Glutamatergic neuron (in vitro differentiated cells): Measurements from ENCODE around the gene WDR7. TPM values are rescaled to one million over a fixed set of nuclear protein-coding genes. Genes with fewer than 3 reads are reported as not detected.

ENCODE experiments used
- DNase-seq: peaks from one replicate; pipeline ENCODE4 v3.0.0; 2022
- H3K27ac Mint-ChIP-seq: one replicate; pipeline ENCODE4 v1.8.0; 2020; ENCODE audit warnings: mild to moderate bottlenecking, mixed read lengths, inconsistent platforms; ENCODE audit not compliant: unreplicated experiment
- H3K27me3 Mint-ChIP-seq: one replicate; pipeline ENCODE4 v1.8.0; 2020; ENCODE audit warnings: mild to moderate bottlenecking, moderate library complexity, mixed read lengths, inconsistent platforms; ENCODE audit not compliant: unreplicated experiment
- H3K36me3 Mint-ChIP-seq: one replicate; pipeline ENCODE4 v1.8.0; 2020; ENCODE audit warnings: mild to moderate bottlenecking, mixed read lengths, inconsistent platforms; ENCODE audit not compliant: unreplicated experiment
- H3K4me1 Mint-ChIP-seq: one replicate; pipeline ENCODE4 v1.8.0; 2020; ENCODE audit warnings: mild to moderate bottlenecking, low read depth, mixed read lengths, inconsistent platforms; ENCODE audit not compliant: unreplicated experiment
- H3K4me3 Mint-ChIP-seq: one replicate; pipeline ENCODE4 v1.8.0; 2020; ENCODE audit warnings: mild to moderate bottlenecking, mixed read lengths, inconsistent platforms; ENCODE audit not compliant: unreplicated experiment
- H3K9me3 Mint-ChIP-seq: one replicate; pipeline ENCODE4 v1.8.0; 2020; ENCODE audit warnings: mild to moderate bottlenecking, moderate library complexity, mixed read lengths, inconsistent platforms; ENCODE audit not compliant: unreplicated experiment
- CTCF ChIP-seq: fragments of 200-600 bp; sonication (generic); IDR thresholded peaks from one replicate; pipeline ENCODE4 v1.5.0; 2021; ENCODE audit not compliant: partially characterized antibody, unreplicated experiment
- total RNA-seq: library from RNA; stranded (reverse); fragmentation: NEBNext Ultra II Directional; extraction: Animal tissue kit (Norgen Biotek cat#: 25700); gene quantifications from one replicate; pipeline ENCODE4 v1.2.1, GENCODE V29; 2021; ENCODE audit not compliant: unreplicated experiment

WDR7 gene
- total RNA-seq, 1 donor from 2014 or later: 41.8 TPM

GRCh38 chr18:56973487-56973886, 322.3 kb downstream of the WDR7 start:
- Mint-ChIP-seq H3K36me3 (no peaks in the 10 kb centered on the region), H3K4me1 (peaks cover 11% of the 10 kb centered on the region), H3K9me3 (no peaks in the 10 kb centered on the region), H3K4me3 (no peak overlapping the region), H3K27ac (no peak overlapping the region), H3K27me3 (peaks cover 1% of the 10 kb centered on the region)
- TF ChIP-seq CTCF: no peak
- no peak for DNase-seq

GRCh38 chr18:56974141-56974540, 323.0 kb downstream of the WDR7 start:
- DNase-seq: no peak
- H3K36me3 Mint-ChIP-seq: no peaks in the 10 kb centered on the region
- no peak overlapping the region for H3K4me3 Mint-ChIP-seq
- no peak for TF ChIP-seq CTCF
- H3K9me3 Mint-ChIP-seq: no peaks in the 10 kb centered on the region
- no peak overlapping the region for H3K27ac Mint-ChIP-seq
- H3K4me1 Mint-ChIP-seq: peaks cover 11% of the 10 kb centered on the region
- peaks cover 1% of the 10 kb centered on the region for H3K27me3 Mint-ChIP-seq

GRCh38 chr18:56975276-56975675, 324.1 kb downstream of the WDR7 start:
- DNase-seq: no peak
- Mint-ChIP-seq H3K36me3 (peaks cover under 1% of the 10 kb centered on the region), H3K27ac (no peak overlapping the region), H3K9me3 (no peaks in the 10 kb centered on the region), H3K4me3 (no peak overlapping the region), H3K4me1 (peaks cover 11% of the 10 kb centered on the region), H3K27me3 (peaks cover 1% of the 10 kb centered on the region)
- no peak for TF ChIP-seq CTCF

- H3K27me3 Mint-ChIP-seq: peaks cover 5% of the 10 kb centered on the region
- H3K4me1 Mint-ChIP-seq: peaks cover 16% of the 10 kb centered on the region
- DNase-seq: no peak
- peaks cover 5% of the 10 kb centered on the region for H3K36me3 Mint-ChIP-seq
- no peak overlapping the region for H3K4me3 Mint-ChIP-seq
- H3K9me3 Mint-ChIP-seq: peaks cover 5% of the 10 kb centered on the region
- H3K27ac Mint-ChIP-seq: no peak overlapping the region
- TF ChIP-seq CTCF: no peak
Measured at GRCh38 chr18:56977309-56977708, 326.1 kb downstream of the WDR7 start.

GRCh38 chr18:56977771-56978170, 326.6 kb downstream of the WDR7 start:
- H3K27me3 Mint-ChIP-seq: peaks cover 5% of the 10 kb centered on the region
- no peak overlapping the region for H3K4me3 Mint-ChIP-seq
- H3K9me3 Mint-ChIP-seq: peaks cover 6% of the 10 kb centered on the region
- no peak for TF ChIP-seq CTCF
- H3K27ac Mint-ChIP-seq: no peak overlapping the region
- DNase-seq: no peak
- H3K36me3 Mint-ChIP-seq: peaks cover 5% of the 10 kb centered on the region
- H3K4me1 Mint-ChIP-seq: peaks cover 20% of the 10 kb centered on the region
